ENCODE results near the gene MLN. TPM values are rescaled to one million over a fixed set of nuclear protein-coding genes. Genes with fewer than 3 reads are reported as not detected.

Gene MLN
- total and polyA plus RNA-seq, 8 donors, result 0.28 TPM; not detected in 7

- Histone ChIP-seq H3K27me3 (no peaks in the 10 kb centered on the region), H3K4me3 (peak overlapping the region in 1 of 2 donors; percentile 93), H3K4me1 (peaks cover 18 to 44% of the 10 kb centered on the region in 2 donors), H3K9me3 (no peaks in the 10 kb centered on the region), H3K27ac (peak overlapping the region in 1 of 2 donors; percentile 97), H3K36me3 (peaks cover 6 to 37% of the 10 kb centered on the region in 2 donors)
- ATAC-seq (no peak), DNase-seq (no peak)
- no peak for TF ChIP-seq CTCF (IDR thresholded peaks at IDR 0.05)
- intact Hi-C loops (cut with DNase I), result no loop called here
Measured at GRCh38 chr6:33786736-33787135, 17.1 kb downstream of the MLN start.

GRCh38 chr6:33785778-33786177, 18.0 kb downstream of the MLN start:
- Histone ChIP-seq H3K27me3 (no peaks in the 10 kb centered on the region), H3K9me3 (no peaks in the 10 kb centered on the region), H3K4me3 (no peak overlapping the region), H3K36me3 (peaks cover 6 to 46% of the 10 kb centered on the region in 2 donors), H3K4me1 (peaks cover 18 to 48% of the 10 kb centered on the region in 2 donors), H3K27ac (no peak overlapping the region)
- DNase-seq (peak in 1 of 4 donors; percentile 3), ATAC-seq (no peak)
- TF ChIP-seq CTCF (IDR thresholded peaks at IDR 0.05), result no peak
- intact Hi-C loops (cut with DNase I), result no loop called here

GRCh38 chr6:33784787-33785186, 19.0 kb downstream of the MLN start:
- H3K36me3 ChIP-seq, result peaks cover 6 to 56% of the 10 kb centered on the region in 2 donors
- DNase-seq (peak in 1 of 4 donors; percentile 2), ATAC-seq (no peak)
- H3K4me3 ChIP-seq, result no peak overlapping the region
- intact Hi-C loops (cut with DNase I), result no loop called here
- no peak for TF ChIP-seq CTCF (IDR thresholded peaks at IDR 0.05)
- H3K9me3 ChIP-seq, result no peaks in the 10 kb centered on the region
- peaks cover 18 to 48% of the 10 kb centered on the region in 2 donors for H3K4me1 ChIP-seq
- H3K27me3 ChIP-seq, result no peaks in the 10 kb centered on the region
- no peak overlapping the region for H3K27ac ChIP-seq

GRCh38 chr6:33783781-33784520, 19.9 kb downstream of the MLN start:
- DNase-seq (peak in 1 of 4 donors; percentile 63), ATAC-seq (no peak)
- H3K4me1 ChIP-seq, result peaks cover 15 to 42% of the 10 kb centered on the region in 2 donors
- intact Hi-C loops (cut with DNase I), result no loop called here
- no peaks in the 10 kb centered on the region for H3K9me3 ChIP-seq
- no peak overlapping the region for H3K4me3 ChIP-seq
- no peak overlapping the region for H3K27ac ChIP-seq
- no peaks in the 10 kb centered on the region for H3K27me3 ChIP-seq
- peaks cover 6 to 65% of the 10 kb centered on the region in 2 donors for H3K36me3 ChIP-seq
- TF ChIP-seq CTCF (IDR thresholded peaks at IDR 0.05), result no peak

GRCh38 chr6:33782561-33782960, 21.2 kb downstream of the MLN start:
- Histone ChIP-seq H3K36me3 (peaks cover 6 to 78% of the 10 kb centered on the region in 2 donors), H3K27ac (no peak overlapping the region), H3K4me1 (peaks cover 13 to 39% of the 10 kb centered on the region in 2 donors), H3K9me3 (no peaks in the 10 kb centered on the region), H3K27me3 (no peaks in the 10 kb centered on the region), H3K4me3 (no peak overlapping the region)
- TF ChIP-seq CTCF (IDR thresholded peaks at IDR 0.05), result no peak
- DNase-seq, result peak in 1 of 4 donors; percentile 34
- no peak for ATAC-seq
- intact Hi-C loops (cut with DNase I), result no loop called here

All from left lung (tissue), 10 donors.